GM12892 (cell line): Measurements from ENCODE around the gene TJP1.

ENCODE experiments used
- POLR2A ChIP-seq: IDR thresholded peaks from 2 replicates; pipeline ENCODE4 v1.6.1; 2011; ENCODE audit warnings: low read depth, low read length, control low read depth
- POLR2AphosphoS5 ChIP-seq: IDR thresholded peaks from 2 replicates; pipeline ENCODE4 v1.6.1; 2011; ENCODE audit warnings: low read depth, low read length, control low read depth
- TAF1 ChIP-seq: IDR thresholded peaks from 2 replicates; pipeline ENCODE4 v1.6.1; 2011; ENCODE audit warnings: low read depth, mild to moderate bottlenecking, control low read depth, low read length, borderline replicate concordance

- TF ChIP-seq POLR2A (no peak), POLR2AphosphoS5 (no peak), TAF1 (no peak)
These were observed 42.2 kb upstream of the TJP1 start for GRCh38 chr15:29864501-29864900.
